Skeletal muscle satellite cell (primary cell): Measurements from ENCODE around the gene CDK18. TPM values are rescaled to one million over a fixed set of nuclear protein-coding genes. Genes with fewer than 3 reads are reported as not detected.

Source experiments
- H3K27me3 ChIP-seq: 2 replicates; pipeline ENCODE4 v1.7.0; 2013; ENCODE audit warnings: low read length; ENCODE audit not compliant: control insufficient read depth, insufficient read depth
- H3K36me3 ChIP-seq: 2 replicates; pipeline ENCODE4 v1.7.0; 2013; ENCODE audit warnings: mild to moderate bottlenecking, control low read depth, low read length; ENCODE audit not compliant: insufficient read depth
- H3K4me1 ChIP-seq: 2 replicates; pipeline ENCODE4 v1.7.0; 2013; ENCODE audit warnings: low read length; ENCODE audit not compliant: control insufficient read depth, insufficient read depth
- H3K4me2 ChIP-seq: 2 replicates; pipeline ENCODE4 v1.7.0; 2013; ENCODE audit warnings: mild to moderate bottlenecking, low read length
- H3K4me3 ChIP-seq: 2 replicates; pipeline ENCODE4 v1.7.0; 2013; ENCODE audit warnings: low read length
- H3K9ac ChIP-seq: 2 replicates; pipeline ENCODE4 v1.7.0; 2013; ENCODE audit warnings: mild to moderate bottlenecking, low read depth, low read length, moderate library complexity
- H3K9me3 ChIP-seq: replicated peaks from 2 replicates; pipeline ENCODE4 v1.7.0; 2013; ENCODE audit warnings: mild to moderate bottlenecking, control low read depth, low read length
- total RNA-seq: library from RNA; depleted of rRNA; stranded (reverse); fragments of >200 nt; gene quantifications from 2 replicates; pipeline ENCODE4 v1.2.3, GENCODE V29; 2012; rRNA removed

The CDK18 gene
- 1.3 TPM in 1 of 2 replicates, not detected in the other for total RNA-seq

GRCh38 chr1:205504311-205505075, at the start of gene CDK18:
TSS of gene CDK18 (plus strand) at chr1:205504669. CDS start at chr1:205523168, 18,499 bp downstream.
- peak within 1 kb of the TSS; percentile 65 for H3K4me3 ChIP-seq
- peaks cover 15% of the 10 kb centered on the region for H3K4me1 ChIP-seq
- no peaks in the 10 kb centered on the region for H3K36me3 ChIP-seq
- H3K9ac ChIP-seq, result no peak within 1 kb of the TSS
- peaks cover 71% of the 10 kb centered on the region for H3K27me3 ChIP-seq
- H3K4me2 ChIP-seq, result peak within 1 kb of the TSS; percentile 80
- H3K9me3 ChIP-seq, result no peaks in the 10 kb centered on the region

GRCh38 chr1:205454903-205455335, 49.5 kb upstream of the CDK18 start:
- no peak overlapping the region for H3K9ac ChIP-seq
- H3K27me3 ChIP-seq, result peaks cover 91% of the 10 kb centered on the region
- no peak overlapping the region for H3K4me2 ChIP-seq
- H3K36me3 ChIP-seq, result no peaks in the 10 kb centered on the region
- H3K4me3 ChIP-seq, result no peak overlapping the region
- no peaks in the 10 kb centered on the region for H3K9me3 ChIP-seq
- H3K4me1 ChIP-seq, result no peaks in the 10 kb centered on the region

GRCh38 chr1:205455581-205456382, 48.7 kb upstream of the CDK18 start, which contains the start of gene BLACAT1:
TSS of gene BLACAT1 (minus strand) at chr1:205456045.
- Histone ChIP-seq H3K27me3 (peaks cover 91% of the 10 kb centered on the region), H3K4me1 (no peaks in the 10 kb centered on the region), H3K36me3 (no peaks in the 10 kb centered on the region), H3K9ac (no peak within 1 kb of the TSS), H3K9me3 (no peaks in the 10 kb centered on the region), H3K4me3 (no peak within 1 kb of the TSS), H3K4me2 (no peak within 1 kb of the TSS)

- no peak overlapping the region for H3K4me2 ChIP-seq
- H3K36me3 ChIP-seq, result no peaks in the 10 kb centered on the region
- no peaks in the 10 kb centered on the region for H3K4me1 ChIP-seq
- H3K27me3 ChIP-seq, result peaks cover 91% of the 10 kb centered on the region
- H3K9ac ChIP-seq, result no peak overlapping the region
- no peak overlapping the region for H3K4me3 ChIP-seq
- no peaks in the 10 kb centered on the region for H3K9me3 ChIP-seq
Measured at GRCh38 chr1:205456383-205456867, 48.0 kb upstream of the CDK18 start.

GRCh38 chr1:205456868-205457745, 47.4 kb upstream of the CDK18 start:
- Histone ChIP-seq H3K9ac (no peak overlapping the region), H3K4me2 (no peak overlapping the region), H3K36me3 (no peaks in the 10 kb centered on the region), H3K27me3 (peaks cover 90% of the 10 kb centered on the region), H3K4me3 (no peak overlapping the region), H3K9me3 (no peaks in the 10 kb centered on the region), H3K4me1 (no peaks in the 10 kb centered on the region)

GRCh38 chr1:205458777-205459566, 45.5 kb upstream of the CDK18 start:
- Histone ChIP-seq H3K4me1 (no peaks in the 10 kb centered on the region), H3K36me3 (no peaks in the 10 kb centered on the region), H3K9me3 (no peaks in the 10 kb centered on the region), H3K4me3 (no peak overlapping the region), H3K27me3 (peaks cover 85% of the 10 kb centered on the region), H3K9ac (no peak overlapping the region), H3K4me2 (no peak overlapping the region)

GRCh38 chr1:205465392-205465791, 39.1 kb upstream of the CDK18 start:
- Histone ChIP-seq H3K4me3 (no peak overlapping the region), H3K4me2 (no peak overlapping the region), H3K27me3 (peaks cover 68% of the 10 kb centered on the region), H3K9me3 (no peaks in the 10 kb centered on the region), H3K9ac (no peak overlapping the region), H3K4me1 (no peaks in the 10 kb centered on the region), H3K36me3 (no peaks in the 10 kb centered on the region)

GRCh38 chr1:205466595-205467220, 37.8 kb upstream of the CDK18 start:
- H3K4me2 ChIP-seq, result no peak overlapping the region
- H3K9ac ChIP-seq, result no peak overlapping the region
- H3K4me3 ChIP-seq, result no peak overlapping the region
- no peaks in the 10 kb centered on the region for H3K36me3 ChIP-seq
- peaks cover 59% of the 10 kb centered on the region for H3K27me3 ChIP-seq
- no peaks in the 10 kb centered on the region for H3K9me3 ChIP-seq
- H3K4me1 ChIP-seq, result no peaks in the 10 kb centered on the region

- H3K36me3 ChIP-seq, result no peaks in the 10 kb centered on the region
- H3K4me1 ChIP-seq, result no peaks in the 10 kb centered on the region
- H3K4me3 ChIP-seq, result no peak overlapping the region
- no peaks in the 10 kb centered on the region for H3K9me3 ChIP-seq
- no peak overlapping the region for H3K4me2 ChIP-seq
- peaks cover 52% of the 10 kb centered on the region for H3K27me3 ChIP-seq
- no peak overlapping the region for H3K9ac ChIP-seq
Measured at GRCh38 chr1:205470131-205470530, 34.3 kb upstream of the CDK18 start.

GRCh38 chr1:205472737-205473441, 31.6 kb upstream of the CDK18 start:
- H3K4me2 ChIP-seq, result no peak overlapping the region
- no peaks in the 10 kb centered on the region for H3K36me3 ChIP-seq
- H3K4me3 ChIP-seq, result no peak overlapping the region
- H3K27me3 ChIP-seq, result peaks cover 30% of the 10 kb centered on the region
- no peak overlapping the region for H3K9ac ChIP-seq
- no peaks in the 10 kb centered on the region for H3K9me3 ChIP-seq
- no peaks in the 10 kb centered on the region for H3K4me1 ChIP-seq
